ENCODE data around the gene CASTOR1. TPM values are rescaled to one million over a fixed set of nuclear protein-coding genes. Genes with fewer than 3 reads are reported as not detected.

CASTOR1 gene
- polyA plus RNA-seq, 4 donors: 2.0 to 8.3 (median 4.6) TPM

GRCh38 chr22:30263883-30264282 lies 25.4 kb downstream of the CASTOR1 start:
- 89 to 94% (median 93%) methylated on average over 11 to 17 of the region's 17 CpGs for WGBS, 3 donors
- H3K36me3 ChIP-seq (ENCODE audit: control insufficient read depth in 3 of 3, insufficient read depth in 2 of 3, low read depth in 1 of 3, low read length in 3 of 3): no peaks in the 10 kb centered on the region
- no peak overlapping the region for H3K4me3 ChIP-seq (ENCODE audit: low read depth in 1 of 3, low read length in 3 of 3)
- FAIRE-seq (no peak), DNase-seq (no peak)
- no peaks in the 10 kb centered on the region for H3K9me3 ChIP-seq (ENCODE audit: control insufficient read depth in 2 of 2, insufficient read depth in 1 of 2, low read depth in 1 of 2, low read length in 1 of 2)
- H3K4me1 ChIP-seq (ENCODE audit: control insufficient read depth in 3 of 3, insufficient read depth in 2 of 3, low read depth in 1 of 3, low read length in 2 of 3): peaks cover 0 to 25% (median 0%) of the 10 kb centered on the region in 3 donors
- H3K27me3 ChIP-seq (ENCODE audit: control insufficient read depth in 3 of 3, insufficient read depth in 3 of 3, low read length in 3 of 3): no peaks in the 10 kb centered on the region
- no peak overlapping the region for H3K27ac ChIP-seq (ENCODE audit: low read depth in 1 of 3, low read length in 2 of 3)

- WGBS, 3 donors: 26 to 29% (median 27%) methylated on average over 27 of the region's 27 CpGs
- Histone ChIP-seq H3K4me1 (ENCODE audit: control insufficient read depth in 3 of 3, insufficient read depth in 2 of 3, low read depth in 1 of 3, low read length in 2 of 3) (peaks cover 0 to 33% (median 2%) of the 10 kb centered on the region in 3 donors), H3K27ac (ENCODE audit: low read depth in 1 of 3, low read length in 2 of 3) (no peak overlapping the region), H3K9me3 (ENCODE audit: control insufficient read depth in 2 of 2, insufficient read depth in 1 of 2, low read depth in 1 of 2, low read length in 1 of 2) (no peaks in the 10 kb centered on the region), H3K36me3 (ENCODE audit: control insufficient read depth in 3 of 3, insufficient read depth in 2 of 3, low read depth in 1 of 3, low read length in 3 of 3) (no peaks in the 10 kb centered on the region), H3K27me3 (ENCODE audit: control insufficient read depth in 3 of 3, insufficient read depth in 3 of 3, low read length in 3 of 3) (no peaks in the 10 kb centered on the region), H3K4me3 (ENCODE audit: low read depth in 1 of 3, low read length in 3 of 3) (peak overlapping the region in 1 of 3 donors; percentile 3)
- DNase-seq: peak; percentile 50 to 84
- FAIRE-seq: no peak
Observed at GRCh38 chr22:30262917-30263741, 26.2 kb downstream of the CASTOR1 start.

GRCh38 chr22:30262112-30262511 lies 27.2 kb downstream of the CASTOR1 start:
- H3K27ac ChIP-seq (ENCODE audit: low read depth in 1 of 3, low read length in 2 of 3): no peak overlapping the region
- no peak overlapping the region for H3K4me3 ChIP-seq (ENCODE audit: low read depth in 1 of 3, low read length in 3 of 3)
- DNase-seq: no peak
- 86 to 92% (median 88%) methylated on average over 4 of the region's 4 CpGs for WGBS, 3 donors
- H3K36me3 ChIP-seq (ENCODE audit: control insufficient read depth in 3 of 3, insufficient read depth in 2 of 3, low read depth in 1 of 3, low read length in 3 of 3): no peaks in the 10 kb centered on the region
- H3K4me1 ChIP-seq (ENCODE audit: control insufficient read depth in 3 of 3, insufficient read depth in 2 of 3, low read depth in 1 of 3, low read length in 2 of 3): peaks cover 0 to 34% (median 2%) of the 10 kb centered on the region in 3 donors
- no peak for FAIRE-seq
- H3K9me3 ChIP-seq (ENCODE audit: control insufficient read depth in 2 of 2, insufficient read depth in 1 of 2, low read depth in 1 of 2, low read length in 1 of 2): no peaks in the 10 kb centered on the region
- no peaks in the 10 kb centered on the region for H3K27me3 ChIP-seq (ENCODE audit: control insufficient read depth in 3 of 3, insufficient read depth in 3 of 3, low read length in 3 of 3)

- no peaks in the 10 kb centered on the region for H3K9me3 ChIP-seq (ENCODE audit: control insufficient read depth in 2 of 2, insufficient read depth in 1 of 2, low read depth in 1 of 2, low read length in 1 of 2)
- H3K27ac ChIP-seq (ENCODE audit: low read depth in 1 of 3, low read length in 2 of 3): no peak overlapping the region
- peaks cover 0 to 33% (median 2%) of the 10 kb centered on the region in 3 donors for H3K4me1 ChIP-seq (ENCODE audit: control insufficient read depth in 3 of 3, insufficient read depth in 2 of 3, low read depth in 1 of 3, low read length in 2 of 3)
- H3K4me3 ChIP-seq (ENCODE audit: low read depth in 1 of 3, low read length in 3 of 3): no peak overlapping the region
- FAIRE-seq: no peak
- no peaks in the 10 kb centered on the region for H3K36me3 ChIP-seq (ENCODE audit: control insufficient read depth in 3 of 3, insufficient read depth in 2 of 3, low read depth in 1 of 3, low read length in 3 of 3)
- no peaks in the 10 kb centered on the region for H3K27me3 ChIP-seq (ENCODE audit: control insufficient read depth in 3 of 3, insufficient read depth in 3 of 3, low read length in 3 of 3)
- WGBS, 3 donors: 88 to 94% (median 90%) methylated on average over 8 of the region's 8 CpGs
- DNase-seq: no peak
Observed at GRCh38 chr22:30261134-30261533, 28.2 kb downstream of the CASTOR1 start.

- Histone ChIP-seq H3K27me3 (ENCODE audit: control insufficient read depth in 3 of 3, insufficient read depth in 3 of 3, low read length in 3 of 3) (no peaks in the 10 kb centered on the region), H3K9me3 (ENCODE audit: control insufficient read depth in 2 of 2, insufficient read depth in 1 of 2, low read depth in 1 of 2, low read length in 1 of 2) (no peaks in the 10 kb centered on the region), H3K4me1 (ENCODE audit: control insufficient read depth in 3 of 3, insufficient read depth in 2 of 3, low read depth in 1 of 3, low read length in 2 of 3) (peaks cover 0 to 31% (median 2%) of the 10 kb centered on the region in 3 donors), H3K27ac (ENCODE audit: low read depth in 1 of 3, low read length in 2 of 3) (no peak overlapping the region), H3K4me3 (ENCODE audit: low read depth in 1 of 3, low read length in 3 of 3) (no peak overlapping the region), H3K36me3 (ENCODE audit: control insufficient read depth in 3 of 3, insufficient read depth in 2 of 3, low read depth in 1 of 3, low read length in 3 of 3) (no peaks in the 10 kb centered on the region)
- DNase-seq (no peak), FAIRE-seq (no peak)
- WGBS, 3 donors: 85 to 90% (median 87%) methylated on average over 8 of the region's 8 CpGs
Observed at GRCh38 chr22:30260682-30261081, 28.6 kb downstream of the CASTOR1 start.

- WGBS, 3 donors: 70 to 90% (median 77%) methylated on average over 11 of the region's 11 CpGs
- H3K27me3 ChIP-seq (ENCODE audit: control insufficient read depth in 3 of 3, insufficient read depth in 3 of 3, low read length in 3 of 3): no peaks in the 10 kb centered on the region
- DNase-seq (no peak), FAIRE-seq (no peak)
- H3K27ac ChIP-seq (ENCODE audit: low read depth in 1 of 3, low read length in 2 of 3): no peak overlapping the region
- H3K36me3 ChIP-seq (ENCODE audit: control insufficient read depth in 3 of 3, insufficient read depth in 2 of 3, low read depth in 1 of 3, low read length in 3 of 3): no peaks in the 10 kb centered on the region
- H3K9me3 ChIP-seq (ENCODE audit: control insufficient read depth in 2 of 2, insufficient read depth in 1 of 2, low read depth in 1 of 2, low read length in 1 of 2): no peaks in the 10 kb centered on the region
- peaks cover 0 to 30% (median 2%) of the 10 kb centered on the region in 3 donors for H3K4me1 ChIP-seq (ENCODE audit: control insufficient read depth in 3 of 3, insufficient read depth in 2 of 3, low read depth in 1 of 3, low read length in 2 of 3)
- H3K4me3 ChIP-seq (ENCODE audit: low read depth in 1 of 3, low read length in 3 of 3): no peak overlapping the region
Observed at GRCh38 chr22:30260276-30260675, 29.0 kb downstream of the CASTOR1 start.

- DNase-seq: no peak
- no peaks in the 10 kb centered on the region for H3K9me3 ChIP-seq (ENCODE audit: control insufficient read depth in 2 of 2, insufficient read depth in 1 of 2, low read depth in 1 of 2, low read length in 1 of 2)
- FAIRE-seq: no peak
- peak overlapping the region in 2 of 3 donors; percentile 9 to 38 for H3K27ac ChIP-seq (ENCODE audit: low read depth in 1 of 3, low read length in 2 of 3)
- WGBS, 3 donors: 54 to 67% (median 62%) methylated on average over 5 to 6 of the region's 6 CpGs
- peaks cover 4 to 68% (median 5%) of the 10 kb centered on the region in 3 donors for H3K4me1 ChIP-seq (ENCODE audit: control insufficient read depth in 3 of 3, insufficient read depth in 2 of 3, low read depth in 1 of 3, low read length in 2 of 3)
- H3K4me3 ChIP-seq (ENCODE audit: low read depth in 1 of 3, low read length in 3 of 3): no peak overlapping the region
- no peaks in the 10 kb centered on the region for H3K27me3 ChIP-seq (ENCODE audit: control insufficient read depth in 3 of 3, insufficient read depth in 3 of 3, low read length in 3 of 3)
- peaks cover 0 to 47% (median 0%) of the 10 kb centered on the region in 3 donors for H3K36me3 ChIP-seq (ENCODE audit: control insufficient read depth in 3 of 3, insufficient read depth in 2 of 3, low read depth in 1 of 3, low read length in 3 of 3)
Observed at GRCh38 chr22:30254314-30254713, 35.0 kb downstream of the CASTOR1 start.

GRCh38 chr22:30253205-30253852 lies 36.0 kb downstream of the CASTOR1 start:
- 10 to 26% (median 21%) methylated on average over 22 of the region's 22 CpGs for WGBS, 3 donors
- Histone ChIP-seq H3K27ac (ENCODE audit: low read depth in 1 of 3, low read length in 2 of 3) (peak overlapping the region; percentile 15 to 75 (median 38)), H3K27me3 (ENCODE audit: control insufficient read depth in 3 of 3, insufficient read depth in 3 of 3, low read length in 3 of 3) (no peaks in the 10 kb centered on the region), H3K4me1 (ENCODE audit: control insufficient read depth in 3 of 3, insufficient read depth in 2 of 3, low read depth in 1 of 3, low read length in 2 of 3) (peaks cover 4 to 70% (median 5%) of the 10 kb centered on the region in 3 donors), H3K9me3 (ENCODE audit: control insufficient read depth in 2 of 2, insufficient read depth in 1 of 2, low read depth in 1 of 2, low read length in 1 of 2) (no peaks in the 10 kb centered on the region), H3K4me3 (ENCODE audit: low read depth in 1 of 3, low read length in 3 of 3) (no peak overlapping the region), H3K36me3 (ENCODE audit: control insufficient read depth in 3 of 3, insufficient read depth in 2 of 3, low read depth in 1 of 3, low read length in 3 of 3) (peaks cover 0 to 47% (median 0%) of the 10 kb centered on the region in 3 donors)
- FAIRE-seq: no peak
- peak; percentile 72 to 79 for DNase-seq
